ENCODE data around the gene CPEB4.

DNA sequence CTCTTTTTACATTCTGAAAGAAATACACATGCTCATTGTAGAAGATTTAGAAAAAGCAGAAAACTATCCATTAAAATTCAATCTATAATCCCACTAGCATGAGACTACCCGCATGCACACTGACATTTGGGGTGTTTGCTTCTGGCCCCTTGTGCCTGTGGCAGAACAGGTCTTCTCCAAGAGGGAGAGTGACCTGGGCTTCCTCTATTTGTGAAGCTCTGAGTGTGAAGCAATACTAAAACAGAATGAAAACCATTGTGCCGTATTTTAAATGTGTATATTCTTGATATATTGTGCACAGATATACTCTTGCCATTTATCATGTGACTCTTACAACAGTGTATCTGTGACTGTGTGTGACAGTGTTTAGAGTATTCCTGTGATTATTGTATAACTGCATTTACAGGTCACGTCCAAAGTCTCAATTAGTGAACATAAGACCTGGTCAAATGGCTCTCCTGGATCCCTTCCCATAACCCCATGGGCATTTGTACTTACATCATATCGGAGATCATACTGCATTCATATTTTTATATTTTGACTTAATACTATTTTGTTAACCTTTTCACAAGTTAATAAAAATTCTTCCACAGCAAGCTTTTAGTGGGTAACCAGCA lies 14.7 kb upstream of the CPEB4 start:
- TF ChIP-seq, protein P1, sequence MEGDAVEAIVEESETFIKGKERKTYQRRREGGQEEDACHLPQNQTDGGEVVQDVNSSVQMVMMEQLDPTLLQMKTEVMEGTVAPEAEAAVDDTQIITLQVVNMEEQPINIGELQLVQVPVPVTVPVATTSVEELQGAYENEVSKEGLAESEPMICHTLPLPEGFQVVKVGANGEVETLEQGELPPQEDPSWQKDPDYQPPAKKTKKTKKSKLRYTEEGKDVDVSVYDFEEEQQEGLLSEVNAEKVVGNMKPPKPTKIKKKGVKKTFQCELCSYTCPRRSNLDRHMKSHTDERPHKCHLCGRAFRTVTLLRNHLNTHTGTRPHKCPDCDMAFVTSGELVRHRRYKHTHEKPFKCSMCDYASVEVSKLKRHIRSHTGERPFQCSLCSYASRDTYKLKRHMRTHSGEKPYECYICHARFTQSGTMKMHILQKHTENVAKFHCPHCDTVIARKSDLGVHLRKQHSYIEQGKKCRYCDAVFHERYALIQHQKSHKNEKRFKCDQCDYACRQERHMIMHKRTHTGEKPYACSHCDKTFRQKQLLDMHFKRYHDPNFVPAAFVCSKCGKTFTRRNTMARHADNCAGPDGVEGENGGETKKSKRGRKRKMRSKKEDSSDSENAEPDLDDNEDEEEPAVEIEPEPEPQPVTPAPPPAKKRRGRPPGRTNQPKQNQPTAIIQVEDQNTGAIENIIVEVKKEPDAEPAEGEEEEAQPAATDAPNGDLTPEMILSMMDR (IDR thresholded peaks at IDR 0.05 in 2 of 3, conservative IDR thresholded peaks at IDR 0.05 in 1 of 3; ENCODE audit: borderline replicate concordance in 1 of 3, insufficient read depth in 1 of 3, low read depth in 2 of 3, low read length in 2 of 3), result no peak
- no peak for TF ChIP-seq FOSL1 (IDR thresholded peaks at IDR 0.05; ENCODE audit: low read depth)
